ENCODE measurements around the gene TNPO3. TPM values are rescaled to one million over a fixed set of nuclear protein-coding genes. Genes with fewer than 3 reads are reported as not detected.

TNPO3 gene
- total RNA-seq, 1 experiment from 2014 or later, result 58.5 TPM

GRCh38 chr7:128931965-128932861 lies 122.7 kb downstream of the TNPO3 start:
- no peaks in the 10 kb centered on the region for H3K9me2 ChIP-seq (ENCODE audit: insufficient read depth)
- H2AFZ ChIP-seq (ENCODE audit: low read depth, low read length, poor library complexity, severe bottlenecking), result no peak overlapping the region
- ChIA-PET CTCF (no interaction called here), RAD21 (ENCODE audit: low non-redundant PET in 1 of 2, low total read pairs in 2 of 2, uncharacterized antibody in 2 of 2, unreplicated experiment in 2 of 2) (no interaction called here), POLR2A (no interaction called here)
- no TSS peak for BruUV-seq (replicated peaks)
- no peak for ATAC-seq
- H3K4me1 ChIP-seq (ENCODE audit: control insufficient read depth in 1 of 2, insufficient read depth in 2 of 2, low read length in 2 of 2), result peaks cover 3% of the 10 kb centered on the region in 2 experiments; a peak in 2 of 4 replicates
- no peaks in the 10 kb centered on the region for H3K36me3 ChIP-seq (ENCODE audit: control insufficient read depth in 1 of 2, insufficient read depth in 2 of 2, low read length in 2 of 2)
- DNase-seq (ENCODE audit: low read depth, low spot score), result no peak
- H4K20me1 ChIP-seq (ENCODE audit: insufficient read depth), result no peaks in the 10 kb centered on the region
- H3K4me3 ChIP-seq (replicated peaks in 1 of 2; ENCODE audit: low read depth in 1 of 2, low read length in 2 of 2), result no peak overlapping the region
- no peak for TF ChIP-seq POLR2A (IDR thresholded peaks at IDR 0.05; ENCODE audit: borderline replicate concordance, extremely low read depth, insufficient read depth, insufficient read length)
- TF ChIP-seq JUND (IDR thresholded peaks at IDR 0.05), result no peak
- no peak for TF ChIP-seq FOSL1 (IDR thresholded peaks at IDR 0.05; ENCODE audit: low read depth)
- TF ChIP-seq, protein P1, sequence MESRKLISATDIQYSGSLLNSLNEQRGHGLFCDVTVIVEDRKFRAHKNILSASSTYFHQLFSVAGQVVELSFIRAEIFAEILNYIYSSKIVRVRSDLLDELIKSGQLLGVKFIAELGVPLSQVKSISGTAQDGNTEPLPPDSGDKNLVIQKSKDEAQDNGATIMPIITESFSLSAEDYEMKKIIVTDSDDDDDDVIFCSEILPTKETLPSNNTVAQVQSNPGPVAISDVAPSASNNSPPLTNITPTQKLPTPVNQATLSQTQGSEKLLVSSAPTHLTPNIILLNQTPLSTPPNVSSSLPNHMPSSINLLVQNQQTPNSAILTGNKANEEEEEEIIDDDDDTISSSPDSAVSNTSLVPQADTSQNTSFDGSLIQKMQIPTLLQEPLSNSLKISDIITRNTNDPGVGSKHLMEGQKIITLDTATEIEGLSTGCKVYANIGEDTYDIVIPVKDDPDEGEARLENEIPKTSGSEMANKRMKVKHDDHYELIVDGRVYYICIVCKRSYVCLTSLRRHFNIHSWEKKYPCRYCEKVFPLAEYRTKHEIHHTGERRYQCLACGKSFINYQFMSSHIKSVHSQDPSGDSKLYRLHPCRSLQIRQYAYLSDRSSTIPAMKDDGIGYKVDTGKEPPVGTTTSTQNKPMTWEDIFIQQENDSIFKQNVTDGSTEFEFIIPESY (IDR thresholded peaks at IDR 0.05; ENCODE audit: extremely low read depth, insufficient replicate concordance, low read length), result no peak
- TF ChIP-seq, protein P2, sequence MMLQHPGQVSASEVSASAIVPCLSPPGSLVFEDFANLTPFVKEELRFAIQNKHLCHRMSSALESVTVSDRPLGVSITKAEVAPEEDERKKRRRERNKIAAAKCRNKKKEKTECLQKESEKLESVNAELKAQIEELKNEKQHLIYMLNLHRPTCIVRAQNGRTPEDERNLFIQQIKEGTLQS (IDR thresholded peaks at IDR 0.05), result no peak
- TF ChIP-seq CBX3 (IDR thresholded peaks at IDR 0.05; ENCODE audit: low read depth), result no peak
- H3K9me3 ChIP-seq (ENCODE audit: control insufficient read depth in 1 of 2, insufficient read depth in 1 of 2, low read depth in 1 of 2, low read length in 2 of 2), result no peaks in the 10 kb centered on the region
- no peak overlapping the region for H3K9ac ChIP-seq (ENCODE audit: low read length)
- no peaks in the 10 kb centered on the region for H3K79me2 ChIP-seq (ENCODE audit: insufficient read depth, low read length)
- no peak overlapping the region for H3K4me2 ChIP-seq (ENCODE audit: low read length)
- H3K27me3 ChIP-seq (ENCODE audit: insufficient read depth, low read length), result no peaks in the 10 kb centered on the region
- intact Hi-C loops (cut with micrococcal nuclease), result no loop called here
- no peak overlapping the region for H3K27ac ChIP-seq (ENCODE audit: low read depth, low read length)
